ENCODE data around the gene ROM1.

GRCh38 chr11:62648185-62648966 lies 35.3 kb downstream of the ROM1 start:
- TF ChIP-seq CTCF (optimal IDR thresholded peaks at IDR 0.05 in 1 of 3, IDR thresholded peaks at IDR 0.05 in 1 of 3, conservative IDR thresholded peaks at IDR 0.05 in 1 of 3; ENCODE audit: extremely low read depth in 1 of 3, insufficient read depth in 2 of 3, low read length in 3 of 3) (no peak), EZH2 (IDR thresholded peaks at IDR 0.05; ENCODE audit: low read length) (no peak)

Data from keratinocyte (primary cell).